Smooth muscle cell (in vitro differentiated cells): ENCODE results near the gene TMOD2. TPM values are rescaled to one million over a fixed set of nuclear protein-coding genes. Genes with fewer than 3 reads are reported as not detected.

Experiments
- DNase-seq: peaks from one replicate; lab custom pipeline; 2025; ENCODE audit not compliant: unreplicated experiment; lab: John Stamatoyannopoulos, UW
- H2AFZ ChIP-seq: fragments of 200-600 bp; sonication (generic); 2 replicates; pipeline ENCODE4 v1.6.0; 2016; ENCODE audit warnings: antibody characterized with exemption, low read depth, mild to moderate bottlenecking
- H3F3A ChIP-seq: fragments of 200-600 bp; sonication (generic); 2 replicates; pipeline ENCODE4 v1.6.0; 2017; ENCODE audit warnings: antibody characterized with exemption, low read depth
- H3K27ac ChIP-seq: fragments of 200-600 bp; sonication (generic); 2 replicates; pipeline ENCODE4 v1.5.1; 2016; ENCODE audit warnings: low read depth, mild to moderate bottlenecking
- H3K27me3 ChIP-seq: fragments of 200-600 bp; sonication (generic); 2 replicates; pipeline ENCODE4 v1.6.1; 2016; ENCODE audit warnings: low read depth, mild to moderate bottlenecking
- H3K36me3 ChIP-seq: fragments of 200-600 bp; sonication (generic); 2 replicates; pipeline ENCODE4 v1.5.1; 2016; ENCODE audit warnings: low read depth
- H3K4me1 ChIP-seq: fragments of 200-600 bp; sonication (generic); 2 replicates; pipeline ENCODE4 v1.5.1; 2016; ENCODE audit warnings: low read depth
- H3K4me2 ChIP-seq: fragments of 200-600 bp; sonication (generic); 2 replicates; pipeline ENCODE4 v1.6.0; 2016; ENCODE audit warnings: mild to moderate bottlenecking
- H3K4me3 ChIP-seq: fragments of 200-600 bp; sonication (generic); 2 replicates; pipeline ENCODE4 v1.5.1; 2016; ENCODE audit warnings: mild to moderate bottlenecking
- H3K79me2 ChIP-seq: fragments of 200-600 bp; sonication (generic); 2 replicates; pipeline ENCODE4 v1.6.0; 2016; ENCODE audit warnings: low read depth, mild to moderate bottlenecking
- H3K9ac ChIP-seq: fragments of 200-600 bp; sonication (generic); 2 replicates; pipeline ENCODE4 v1.6.0; 2016; ENCODE audit warnings: low read depth
- H3K9me3 ChIP-seq: fragments of 200-600 bp; sonication (generic); replicated peaks from 2 replicates; pipeline ENCODE4 v1.5.1; 2016; ENCODE audit warnings: low read depth
- H4K20me1 ChIP-seq: fragments of 200-600 bp; sonication (generic); 2 replicates; pipeline ENCODE4 v1.6.0; 2016; ENCODE audit warnings: low read depth
- WGBS: methylation state at CpG from one replicate; pipeline ENCODE4 v1.1.7; 2016; ENCODE audit warnings: low lambda C conversion rate; 5-methylcytosine and 5-hydroxymethylcytosine counted together
- polyA plus RNA-seq: library from polyadenylated mRNA; unstranded; fragments of >200 nt; fragmentation: Nextera tagmentation; extraction: Ambion mirVana; gene quantifications from 2 replicates; pipeline ENCODE4 v1.2.1, GENCODE V29; 2016
- total RNA-seq: library from RNA; depleted of rRNA; stranded (reverse); fragments of >200 nt; gene quantifications from 2 replicates; pipeline ENCODE4 v1.2.3, GENCODE V29; 2014
- TF ChIP-seq, protein P1 (sequence below): fragments of 200-600 bp; sonication (generic); IDR thresholded peaks from 2 replicates; pipeline ENCODE4 v1.5.1; 2017; ENCODE audit warnings: borderline replicate concordance, mild to moderate bottlenecking, antibody characterized with exemption; ENCODE audit not compliant: insufficient read depth, poor library complexity, severe bottlenecking

Gene TMOD2
- total and polyA plus RNA-seq, 2 experiments from 2014 or later, result 1.5 to 4.2 TPM

DNA sequence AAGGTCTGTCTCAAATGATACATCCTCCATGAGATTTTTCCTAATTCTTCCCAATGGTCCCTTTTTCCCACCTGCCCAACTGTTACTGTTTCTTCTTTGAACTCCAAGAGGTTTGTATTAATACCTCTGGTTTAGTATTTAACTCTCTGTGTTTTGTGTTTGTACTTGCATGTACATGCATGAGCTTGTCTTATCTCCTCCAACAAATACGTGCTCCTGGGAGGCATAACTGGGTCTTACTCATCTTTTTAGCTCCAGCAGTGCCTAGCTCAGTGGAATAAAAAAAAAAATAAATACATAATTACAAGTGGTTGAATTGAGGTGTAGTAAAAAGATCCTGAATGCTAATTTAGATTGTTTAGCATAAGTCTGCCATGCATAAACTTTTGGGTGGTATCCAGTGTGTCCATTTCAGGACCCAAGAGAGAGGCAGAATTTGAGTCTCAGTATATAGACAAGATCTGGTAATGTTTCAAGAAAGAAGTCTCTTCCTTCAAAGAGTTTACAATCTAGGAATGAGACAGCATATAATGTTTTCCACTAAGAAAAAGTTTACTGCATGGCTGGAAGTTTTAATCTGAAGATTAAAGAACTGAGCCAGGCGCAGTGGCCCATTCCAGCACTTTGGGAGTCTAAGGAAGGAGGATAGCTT lies 12.2 kb upstream of the TMOD2 start:
- peaks cover 10% of the 10 kb centered on the region for H3F3A ChIP-seq
- H3K36me3 ChIP-seq, result no peaks in the 10 kb centered on the region
- no peaks in the 10 kb centered on the region for H3K79me2 ChIP-seq
- no peak overlapping the region for H3K4me2 ChIP-seq
- no peak overlapping the region for H3K4me3 ChIP-seq
- no peak overlapping the region for H2AFZ ChIP-seq
- 80% methylated on average over 2 of the region's 2 CpGs for WGBS
- H3K9me3 ChIP-seq, result no peaks in the 10 kb centered on the region
- no peaks in the 10 kb centered on the region for H3K4me1 ChIP-seq
- no peaks in the 10 kb centered on the region for H4K20me1 ChIP-seq
- no peak overlapping the region for H3K27ac ChIP-seq
- H3K9ac ChIP-seq, result no peak overlapping the region
- TF ChIP-seq, protein P1, sequence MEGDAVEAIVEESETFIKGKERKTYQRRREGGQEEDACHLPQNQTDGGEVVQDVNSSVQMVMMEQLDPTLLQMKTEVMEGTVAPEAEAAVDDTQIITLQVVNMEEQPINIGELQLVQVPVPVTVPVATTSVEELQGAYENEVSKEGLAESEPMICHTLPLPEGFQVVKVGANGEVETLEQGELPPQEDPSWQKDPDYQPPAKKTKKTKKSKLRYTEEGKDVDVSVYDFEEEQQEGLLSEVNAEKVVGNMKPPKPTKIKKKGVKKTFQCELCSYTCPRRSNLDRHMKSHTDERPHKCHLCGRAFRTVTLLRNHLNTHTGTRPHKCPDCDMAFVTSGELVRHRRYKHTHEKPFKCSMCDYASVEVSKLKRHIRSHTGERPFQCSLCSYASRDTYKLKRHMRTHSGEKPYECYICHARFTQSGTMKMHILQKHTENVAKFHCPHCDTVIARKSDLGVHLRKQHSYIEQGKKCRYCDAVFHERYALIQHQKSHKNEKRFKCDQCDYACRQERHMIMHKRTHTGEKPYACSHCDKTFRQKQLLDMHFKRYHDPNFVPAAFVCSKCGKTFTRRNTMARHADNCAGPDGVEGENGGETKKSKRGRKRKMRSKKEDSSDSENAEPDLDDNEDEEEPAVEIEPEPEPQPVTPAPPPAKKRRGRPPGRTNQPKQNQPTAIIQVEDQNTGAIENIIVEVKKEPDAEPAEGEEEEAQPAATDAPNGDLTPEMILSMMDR, result no peak
- no peak for DNase-seq
- peaks cover 8% of the 10 kb centered on the region for H3K27me3 ChIP-seq

DNA sequence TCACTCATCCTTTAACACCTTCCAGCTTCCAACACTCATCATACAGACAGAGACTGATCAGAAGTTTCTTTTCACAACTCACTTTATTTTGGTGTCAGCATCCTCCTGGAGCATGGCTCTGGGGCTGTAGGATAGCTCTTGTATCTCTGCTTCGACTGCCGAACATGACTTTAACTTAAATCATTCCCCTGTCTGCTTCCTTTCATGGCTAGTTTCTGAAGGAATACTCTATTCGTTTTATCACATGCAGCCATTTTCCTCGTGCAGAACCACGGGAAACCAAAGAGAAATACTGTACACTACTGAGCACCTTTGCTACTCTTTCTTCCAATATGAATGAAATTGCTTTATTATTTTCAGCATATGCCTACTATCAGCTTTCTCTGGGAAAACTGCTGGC lies 2.1 kb upstream of the TMOD2 start:
- H3K4me1 ChIP-seq, result peaks cover 7% of the 10 kb centered on the region
- no peaks in the 10 kb centered on the region for H3K9me3 ChIP-seq
- DNase-seq, result no peak
- TF ChIP-seq, protein P1, result no peak
- no peak overlapping the region for H3K4me3 ChIP-seq
- peaks cover 55% of the 10 kb centered on the region for H3K27me3 ChIP-seq
- no peaks in the 10 kb centered on the region for H3F3A ChIP-seq
- no peak overlapping the region for H3K4me2 ChIP-seq
- no peak overlapping the region for H3K27ac ChIP-seq
- no peak overlapping the region for H2AFZ ChIP-seq
- H3K79me2 ChIP-seq, result no peaks in the 10 kb centered on the region
- H3K36me3 ChIP-seq, result no peaks in the 10 kb centered on the region
- no peak overlapping the region for H3K9ac ChIP-seq
- WGBS, result 85% methylated on average over 5 of the region's 5 CpGs
- H4K20me1 ChIP-seq, result no peaks in the 10 kb centered on the region

DNA sequence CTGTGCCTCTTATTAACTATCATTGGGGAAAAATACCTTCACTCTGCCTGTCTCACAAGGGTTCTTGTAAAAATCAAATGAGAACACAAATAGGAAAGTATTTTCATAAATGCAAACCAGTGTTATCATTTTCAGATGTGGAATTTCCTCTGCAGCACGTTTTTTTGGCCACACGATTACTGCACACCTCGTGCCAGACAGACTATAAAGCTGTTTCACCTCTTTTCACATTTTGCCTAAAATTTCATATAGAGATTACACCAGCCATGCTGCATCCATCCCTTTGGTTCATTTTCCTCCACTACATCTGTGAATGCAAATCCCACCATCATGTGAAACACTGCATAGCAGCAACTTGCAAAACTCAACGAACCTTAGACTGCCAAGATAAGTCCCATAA lies 1.2 kb upstream of the TMOD2 start:
- WGBS, result 86% methylated on average over 4 of the region's 4 CpGs
- Histone ChIP-seq H3K27me3 (peaks cover 50% of the 10 kb centered on the region), H3K79me2 (no peaks in the 10 kb centered on the region), H3K4me1 (peaks cover 7% of the 10 kb centered on the region), H3F3A (no peaks in the 10 kb centered on the region), H2AFZ (no peak overlapping the region), H3K4me3 (no peak overlapping the region), H4K20me1 (no peaks in the 10 kb centered on the region), H3K9me3 (no peaks in the 10 kb centered on the region), H3K27ac (no peak overlapping the region), H3K4me2 (no peak overlapping the region), H3K36me3 (no peaks in the 10 kb centered on the region), H3K9ac (no peak overlapping the region)
- DNase-seq, result no peak
- TF ChIP-seq, protein P1, result no peak
